ENCODE measurements around the gene INPP4A. TPM values are rescaled to one million over a fixed set of nuclear protein-coding genes. Genes with fewer than 3 reads are reported as not detected.

The INPP4A gene
- total and polyA plus RNA-seq, 9 of the 15 experiments (the other 6 are each of a cell fraction or from before 2014, with no cell fraction given), result 1.8 to 15.7 (median 8.3) TPM

- TF ChIP-seq AFF4 (CRISPR knock-in tag; IDR thresholded peaks at IDR 0.05) (no peak), DLX4 (CRISPR knock-in tag; IDR thresholded peaks at IDR 0.05) (no peak), SMARCA4 (IDR thresholded peaks at IDR 0.05) (0 out of 2 replicates have a peak, but pooled peaks have one; percentile 17), SRSF3 (IDR thresholded peaks at IDR 0.05; ENCODE audit: insufficient read depth, low read length) (no peak), ARID2 (IDR thresholded peaks at IDR 0.05) (no peak), ZNF609 (CRISPR knock-in tag; IDR thresholded peaks at IDR 0.05; ENCODE audit: borderline replicate concordance) (no peak), PCBP1 (IDR thresholded peaks at IDR 0.05; ENCODE audit: low read depth, low read length, poor library complexity, severe bottlenecking) (no peak), HDAC1 (IDR thresholded peaks at IDR 0.05) (0 out of 4 replicates have a peak, but pooled peaks of 1 of the 2 experiments have one; percentile 2), OTX1 (CRISPR knock-in tag; IDR thresholded peaks at IDR 0.05) (no peak), EGR1 (conservative IDR thresholded peaks at IDR 0.05) (peak; percentile 83), SOX6 (IDR thresholded peaks at IDR 0.05) (0 out of 2 replicates have a peak, but pooled peaks have one; percentile 4), ERF (CRISPR knock-in tag; IDR thresholded peaks at IDR 0.05) (no peak), MAFK (IDR thresholded peaks at IDR 0.05; ENCODE audit: low read length) (no peak), E4F1 (CRISPR knock-in tag; IDR thresholded peaks at IDR 0.05; ENCODE audit: borderline replicate concordance) (no peak), TAF9B (IDR thresholded peaks at IDR 0.05; ENCODE audit: partially characterized antibody) (peak; percentile 40), RBFOX2 (IDR thresholded peaks at IDR 0.05; ENCODE audit: low read depth, low read length) (no peak)
Measured at GRCh38 chr2:98508709-98509066, 64.0 kb downstream of the INPP4A start (continued).
